Right ventricle myocardium inferior (tissue), 1 donor: ENCODE data around the gene DTHD1. TPM values are rescaled to one million over a fixed set of nuclear protein-coding genes. Genes with fewer than 3 reads are reported as not detected.

Experiments
- ATAC-seq: fragments of 200-7000 bp; cut with Tn5 transposase; one replicate; pipeline ENCODE4 v1.9.1; 2020; ENCODE audit warnings: mild to moderate bottlenecking, moderate library complexity
- DNase-seq: peaks from one replicate; pipeline ENCODE4 v3.0.0; 2021; ENCODE audit errors: missing footprints
- intact Hi-C: fragments of 100-400 bp; cut with DNase I; formaldehyde crosslinking; loops from one replicate; pipeline ENCODE4 v1.11.0; 2022
- total RNA-seq: library from RNA; stranded (reverse); fragmentation: NEBNext Ultra II Directional; extraction: Animal tissue kit (Norgen Biotek cat#: 25700); gene quantifications from one replicate; pipeline ENCODE4 v1.2.1, GENCODE V29; 2021
- donor health status: DM: no; HTN: yes; CAD: no; lungs with severe emphysema.

The DTHD1 gene
- total RNA-seq, 1 donor from 2014 or later: not detected

DNA sequence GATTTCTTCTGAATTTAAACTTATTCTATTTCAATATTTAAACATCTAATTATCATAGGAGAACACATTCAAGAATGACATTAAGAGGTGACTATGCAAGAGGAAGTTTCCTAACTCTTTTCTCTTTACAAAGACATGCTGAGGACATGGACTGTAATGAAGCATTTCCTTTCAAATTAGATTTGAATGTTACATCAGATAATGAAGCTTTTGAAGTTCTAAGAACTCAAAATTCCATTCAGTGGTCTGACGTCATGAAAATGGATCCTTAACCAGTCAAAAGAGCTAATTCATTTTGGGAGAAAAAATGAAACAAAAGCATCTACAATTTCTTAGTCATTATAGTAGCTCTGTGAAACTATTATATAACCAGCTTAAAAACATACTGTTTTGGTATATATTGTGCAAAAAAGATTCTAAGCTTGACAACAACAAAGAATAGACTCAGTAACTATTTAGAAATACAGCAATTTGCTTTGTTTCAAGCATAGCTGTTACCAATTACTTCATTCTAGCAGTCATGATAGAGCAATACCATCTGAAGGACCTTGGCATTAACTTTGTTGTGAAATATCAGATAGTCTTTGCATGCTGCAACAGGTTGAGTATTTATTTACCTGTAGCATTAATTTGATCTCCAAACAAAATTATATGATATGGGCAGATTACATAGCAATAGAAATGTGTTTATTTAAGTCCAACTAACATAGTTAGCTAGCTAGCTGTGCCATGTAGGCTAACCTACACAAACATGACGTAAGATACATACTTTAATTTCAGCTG, 13.7 kb upstream of the DTHD1 start:
- ATAC-seq (no peak), DNase-seq (no peak)
- intact Hi-C loops: no loop called here

DNA sequence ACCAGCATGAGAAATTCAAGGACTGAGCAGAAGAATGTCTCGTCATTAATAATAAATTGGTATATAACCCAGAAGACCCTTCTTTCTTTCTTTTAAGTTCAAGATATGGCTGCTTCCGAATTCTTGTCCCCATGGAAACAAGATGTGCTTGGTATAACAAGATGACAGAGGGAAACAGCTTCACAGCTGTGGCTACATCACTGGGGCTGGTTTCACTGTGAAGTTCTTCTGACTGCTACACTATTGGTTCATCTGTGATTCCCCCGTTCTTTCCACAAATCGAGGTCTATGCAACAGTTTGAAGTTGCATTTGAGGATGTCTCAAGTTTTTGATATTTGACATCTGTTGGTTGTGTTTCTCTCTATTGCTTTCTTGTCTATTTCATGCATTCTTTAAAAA, 12.3 kb upstream of the DTHD1 start:
- DNase-seq: no peak
- no peak for ATAC-seq
- intact Hi-C loops: no loop called here

DNA sequence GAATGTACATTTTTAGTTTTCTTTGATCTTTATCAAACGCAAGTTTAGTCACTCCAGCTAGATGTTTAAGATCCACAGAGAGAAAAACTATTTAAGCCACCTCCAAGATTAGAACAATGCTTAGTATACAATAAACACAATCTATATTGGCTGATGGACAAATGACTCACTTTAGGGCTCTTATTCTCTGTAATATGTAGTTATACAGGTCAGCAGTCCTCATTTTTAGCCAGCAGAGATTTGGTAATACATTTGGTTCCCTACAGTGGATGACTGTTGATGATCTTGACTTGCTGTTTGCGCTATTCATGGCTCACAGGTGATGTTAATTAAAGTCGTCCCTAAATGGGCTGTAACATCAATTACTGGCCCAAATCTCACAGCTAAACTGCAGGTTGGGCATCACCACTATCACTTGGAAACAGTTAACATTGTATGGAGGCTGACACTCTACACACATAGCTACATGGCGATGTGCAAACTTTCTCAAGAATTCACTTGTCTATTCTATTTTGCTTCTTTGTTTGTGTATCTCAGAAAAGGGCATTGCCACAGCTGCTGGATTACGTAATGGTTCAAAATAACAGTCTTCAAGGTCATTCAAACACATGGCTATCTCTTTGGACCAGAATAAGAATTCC, 11.8 kb upstream of the DTHD1 start:
- no peak for DNase-seq
- ATAC-seq: no peak
- intact Hi-C loops: no loop called here

DNA sequence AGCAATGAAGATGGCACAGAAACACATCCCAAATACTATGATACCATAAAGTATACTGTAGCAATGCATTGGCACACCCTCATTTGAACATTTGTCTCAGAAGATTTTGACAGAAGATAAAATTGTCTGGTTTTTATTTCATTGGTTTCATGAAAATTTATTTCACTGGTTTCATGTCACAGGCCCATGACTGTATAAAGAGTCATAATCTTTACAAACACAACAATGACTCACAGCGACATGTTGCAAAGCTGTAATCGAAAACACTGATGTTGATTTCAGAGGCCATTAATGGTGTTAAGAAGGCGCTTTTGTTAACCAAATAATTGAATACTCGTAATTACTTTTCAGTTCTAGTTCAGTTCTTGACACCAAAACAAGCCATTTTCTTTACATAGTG, 8.1 kb upstream of the DTHD1 start:
- intact Hi-C loops: no loop called here

DNA sequence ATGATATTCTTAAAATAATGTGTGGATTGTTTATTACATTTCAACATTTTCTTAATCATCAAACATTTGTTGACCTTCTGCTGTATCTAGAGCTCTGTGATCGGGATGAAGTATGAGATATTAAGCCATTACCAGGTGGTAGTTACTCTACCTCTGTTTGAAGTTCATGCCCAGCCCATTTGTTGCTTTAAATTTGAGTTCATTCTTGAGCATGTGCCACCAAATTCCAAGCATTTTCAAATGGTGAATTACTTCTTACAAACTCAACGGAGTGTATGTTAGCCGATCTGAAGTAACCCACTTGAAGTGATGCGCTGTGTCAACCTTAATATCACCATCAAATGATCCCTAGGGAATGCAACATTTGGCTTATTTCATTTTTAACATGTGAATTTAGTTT, 7.3 kb upstream of the DTHD1 start:
- ATAC-seq: no peak
- intact Hi-C loops: no loop called here

More for the DNA sequence above, 8.1 kb upstream of the DTHD1 start:
- no peak for ATAC-seq
- DNase-seq: no peak

DNA sequence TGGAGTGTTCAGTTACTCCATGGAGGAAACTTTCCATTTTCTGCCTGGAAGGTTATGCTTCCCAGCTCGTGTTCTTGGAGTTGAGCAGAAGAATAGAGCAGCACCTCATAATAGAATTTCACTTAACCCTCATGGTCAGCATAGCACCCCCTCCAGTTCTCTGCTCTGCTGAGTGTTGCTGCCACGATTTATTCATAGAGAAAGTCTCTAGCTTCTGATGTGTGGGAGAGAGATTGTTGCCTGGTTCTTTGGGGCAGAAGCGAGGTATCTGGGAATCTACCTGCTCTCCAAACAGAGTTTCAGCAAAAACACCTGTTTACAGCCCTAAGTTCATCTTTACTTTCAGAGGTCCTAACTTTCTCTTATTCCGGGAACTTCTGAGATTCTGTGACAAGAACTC, 3.9 kb upstream of the DTHD1 start:
- intact Hi-C loops: no loop called here
- DNase-seq (no peak), ATAC-seq (no peak)

More for the DNA sequence above, 7.3 kb upstream of the DTHD1 start:
- no peak for DNase-seq

DNA sequence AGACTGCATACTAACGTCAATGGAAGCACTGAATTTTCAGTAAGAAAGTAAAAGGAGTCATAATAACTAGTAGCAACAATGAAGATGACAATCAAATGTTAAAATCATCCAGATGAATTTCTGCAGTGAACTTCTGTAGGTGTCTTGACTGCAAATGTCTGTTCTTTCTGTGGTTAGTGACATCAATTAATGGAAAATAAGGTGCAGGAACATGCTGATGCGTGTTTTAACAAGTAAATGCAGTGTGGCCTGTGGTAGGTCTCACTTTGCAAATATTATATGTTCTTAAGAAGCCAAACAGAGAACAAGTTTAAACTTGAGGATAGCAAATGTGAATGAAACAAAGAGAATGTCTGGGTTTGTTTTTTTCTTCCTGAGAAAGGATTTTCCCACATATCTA, 2.6 kb upstream of the DTHD1 start:
- no peak for ATAC-seq
- no peak for DNase-seq
- intact Hi-C loops: no loop called here

DNA sequence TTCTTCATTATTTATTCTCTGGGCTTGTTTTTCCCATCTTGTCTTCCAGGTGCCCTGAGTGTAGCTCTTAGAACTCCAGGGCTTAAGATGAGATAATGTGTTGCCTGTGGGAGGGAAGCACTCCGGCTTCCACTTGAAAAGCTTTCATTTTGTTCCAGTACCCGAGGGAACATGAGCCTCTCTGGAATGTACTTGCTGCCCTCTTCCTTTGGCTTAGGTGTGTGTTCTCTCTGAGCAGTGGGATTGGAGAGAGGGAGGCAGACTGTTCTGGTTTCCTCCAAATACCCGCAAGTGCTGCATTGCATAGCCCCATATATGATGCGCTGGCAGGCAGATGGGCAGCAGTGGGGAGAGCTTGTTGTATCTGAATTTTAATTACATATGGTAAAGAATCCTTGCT, 861 bp upstream of the DTHD1 start:
- intact Hi-C loops: no loop called here
- DNase-seq: no peak
- no peak for ATAC-seq

DNA sequence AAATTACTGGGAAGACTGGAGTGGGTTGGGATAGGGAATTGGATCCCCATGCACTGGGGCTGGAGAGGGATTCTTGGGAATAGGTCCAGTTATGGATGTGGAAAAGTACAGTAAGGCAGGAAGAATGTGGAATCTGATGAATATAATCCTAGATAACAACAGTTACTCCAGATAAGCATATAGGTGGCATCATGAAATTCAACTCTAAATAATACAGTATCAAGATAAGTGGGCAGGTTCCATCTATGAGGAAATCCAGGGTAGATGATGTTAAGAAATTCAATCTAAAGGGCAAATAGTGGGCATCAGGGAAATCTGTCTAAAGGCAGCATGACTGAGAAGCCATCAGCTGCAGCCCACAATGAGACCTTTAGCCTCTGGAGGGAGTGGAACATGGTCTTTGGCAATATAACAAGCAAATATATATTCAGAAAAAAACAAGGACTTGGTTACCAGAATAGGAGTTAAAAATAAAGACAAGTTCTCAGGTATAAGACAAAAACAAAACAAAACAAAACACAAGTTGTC, 1.2 kb downstream of the DTHD1 start:
- DNase-seq (no peak), ATAC-seq (no peak)
- intact Hi-C loops: no loop called here

DNA sequence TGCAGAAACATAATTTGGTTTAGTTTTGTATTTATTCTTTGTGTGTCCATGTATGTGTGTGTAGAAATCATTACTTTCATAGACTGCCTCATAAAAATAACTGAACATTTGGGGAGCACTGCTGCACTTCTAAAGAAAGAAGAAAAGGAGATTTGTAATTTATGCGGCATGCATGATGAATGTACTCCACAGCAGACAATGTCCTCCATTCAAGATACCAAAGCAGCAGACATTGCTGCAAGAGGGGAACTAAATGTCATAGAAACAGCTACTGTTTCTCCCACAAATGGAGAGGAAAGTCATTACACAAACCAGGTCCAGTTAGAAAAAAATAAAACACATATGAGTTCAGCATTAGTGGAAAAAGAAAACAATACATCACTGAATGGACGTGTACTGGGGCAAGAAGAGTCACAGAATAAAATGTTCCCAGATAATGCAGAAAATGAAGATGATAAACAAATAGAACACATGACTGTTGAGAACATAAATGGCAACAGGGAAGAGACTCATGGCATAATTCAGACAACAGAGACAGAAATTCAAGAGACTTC, 2.6 kb downstream of the DTHD1 start:
- intact Hi-C loops: no loop called here
- DNase-seq (no peak), ATAC-seq (no peak)

DNA sequence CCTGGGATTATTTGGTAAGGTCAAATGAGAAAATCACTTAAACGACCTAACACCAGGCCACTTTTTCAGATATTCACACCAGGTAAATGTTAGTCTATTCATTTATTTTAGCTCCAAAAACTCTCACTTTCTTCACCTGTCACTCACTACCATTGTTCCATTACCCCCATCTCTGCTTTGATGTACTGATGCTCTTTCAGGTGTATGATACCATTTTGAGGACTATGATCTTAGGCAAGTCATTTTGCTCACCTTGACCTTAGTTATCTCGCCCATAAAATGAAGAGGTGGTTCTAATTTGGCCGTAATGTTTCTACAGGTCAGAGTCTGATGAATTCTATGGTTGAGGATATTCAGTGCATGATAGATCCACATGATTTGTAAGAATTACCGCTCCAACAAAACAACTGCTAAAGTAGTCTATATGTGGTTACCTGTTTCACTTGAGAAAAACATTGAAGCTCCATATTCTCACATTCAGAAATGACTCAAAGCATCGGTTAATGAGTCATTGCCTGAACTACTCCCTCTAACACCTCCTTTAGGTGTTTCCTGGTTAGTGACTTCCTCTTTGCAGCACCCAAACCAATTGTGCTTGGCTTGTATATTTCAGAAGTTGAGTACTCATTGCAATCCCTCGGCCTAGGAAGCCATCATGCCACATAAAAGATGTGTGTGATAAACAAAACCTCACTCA, 4.5 kb downstream of the DTHD1 start:
- intact Hi-C loops: no loop called here
- DNase-seq (no peak), ATAC-seq (no peak)

DNA sequence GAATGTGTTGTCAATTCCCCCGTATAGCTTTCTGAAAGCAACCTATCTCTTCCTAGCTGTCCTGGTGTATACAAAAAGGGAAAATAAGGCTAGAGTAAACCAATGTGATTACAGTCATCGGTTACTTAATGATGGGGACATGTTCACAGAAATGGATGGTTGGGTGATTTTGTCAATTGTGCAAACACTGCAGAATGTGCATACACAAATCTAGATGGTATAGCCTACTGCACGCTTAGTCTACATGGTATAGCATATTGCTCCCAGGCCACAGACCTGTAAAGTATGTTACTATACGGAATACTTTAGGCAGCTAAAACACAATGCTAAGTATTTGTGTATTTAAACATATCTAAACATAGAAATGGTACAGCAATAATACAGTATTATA, 5.1 kb downstream of the DTHD1 start:
- intact Hi-C loops: no loop called here
- ATAC-seq (no peak), DNase-seq (no peak)

DNA sequence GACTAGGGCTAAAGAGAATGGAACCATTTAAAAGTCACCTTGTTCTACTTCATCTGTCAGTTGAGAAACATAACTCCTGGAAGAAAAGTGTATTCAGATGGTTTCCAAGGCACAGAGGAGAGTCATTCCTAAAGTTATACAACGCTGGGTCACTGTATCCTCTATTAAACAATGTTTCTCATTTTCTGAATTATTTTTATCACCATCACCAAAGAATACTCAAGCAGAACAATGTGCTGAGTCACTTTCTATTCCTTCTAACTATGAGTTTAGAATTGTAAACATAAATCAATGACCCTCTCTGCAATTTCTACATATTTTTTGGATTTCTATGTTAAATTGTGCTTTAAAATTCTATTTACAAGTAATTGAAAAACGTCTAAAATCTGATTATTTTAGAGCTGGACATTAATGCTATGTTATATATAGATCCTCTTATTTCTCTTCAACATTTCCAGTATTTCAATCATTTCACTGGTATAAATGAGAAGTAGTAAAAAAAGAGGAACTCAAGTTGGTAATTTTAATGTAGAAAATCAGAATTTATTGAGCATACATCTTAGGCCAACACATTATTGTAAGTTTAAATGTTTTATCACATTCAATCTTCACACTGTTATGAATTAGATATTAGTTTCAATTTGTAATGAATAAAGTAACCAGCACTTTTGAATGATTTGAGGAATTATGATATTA, 7.5 kb downstream of the DTHD1 start:
- intact Hi-C loops: no loop called here
- DNase-seq (no peak), ATAC-seq (no peak)

DNA sequence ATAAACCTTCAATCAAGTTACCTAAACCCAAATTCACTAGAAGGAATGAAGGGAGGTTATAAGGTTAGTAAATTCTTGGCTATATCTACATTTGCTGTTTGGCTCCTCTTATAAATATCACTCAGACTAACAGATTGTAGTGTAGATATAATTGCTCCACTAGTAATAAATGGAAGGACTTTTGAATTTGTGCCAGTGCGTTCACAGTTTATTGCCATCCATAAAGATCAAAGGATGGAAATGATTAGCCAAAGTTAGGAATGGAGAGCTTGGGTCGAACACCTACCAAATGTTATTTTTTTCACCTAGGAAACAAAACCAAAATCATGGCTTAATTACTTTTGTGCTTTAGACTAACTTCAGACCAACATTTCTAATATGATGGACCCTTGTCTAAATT, 9.2 kb downstream of the DTHD1 start:
- ATAC-seq (no peak), DNase-seq (no peak)
- intact Hi-C loops: no loop called here

DNA sequence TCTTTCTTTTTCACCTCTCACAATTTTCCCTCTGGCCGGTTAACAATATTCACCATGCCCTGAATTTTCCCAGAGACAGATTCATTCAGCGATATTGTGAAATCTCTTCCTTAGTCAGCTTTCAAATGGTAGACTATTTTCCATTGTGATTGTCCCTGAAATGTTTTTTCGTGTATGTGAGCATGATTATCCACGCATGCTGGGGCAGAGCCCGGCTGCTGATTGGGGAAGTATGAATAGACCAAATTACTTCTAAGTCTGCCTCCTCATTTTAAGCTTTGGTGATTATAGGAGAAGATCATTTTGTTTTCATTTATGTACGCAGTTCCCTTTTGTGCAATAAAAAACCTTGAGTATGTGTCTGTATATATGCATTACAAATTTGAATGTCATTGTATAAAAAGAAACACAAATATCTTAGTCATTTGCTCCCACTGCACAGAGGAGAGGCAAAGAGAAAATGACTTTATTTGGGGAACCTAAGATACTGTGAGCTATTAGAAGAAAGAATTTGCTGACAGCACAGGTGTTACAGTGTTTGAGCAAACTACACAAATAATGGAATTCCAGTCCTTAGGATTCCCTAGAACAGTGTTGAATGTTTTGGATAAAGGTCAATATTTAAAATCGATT, 11.3 kb downstream of the DTHD1 start:
- intact Hi-C loops: no loop called here
- no peak for ATAC-seq
- DNase-seq: no peak

DNA sequence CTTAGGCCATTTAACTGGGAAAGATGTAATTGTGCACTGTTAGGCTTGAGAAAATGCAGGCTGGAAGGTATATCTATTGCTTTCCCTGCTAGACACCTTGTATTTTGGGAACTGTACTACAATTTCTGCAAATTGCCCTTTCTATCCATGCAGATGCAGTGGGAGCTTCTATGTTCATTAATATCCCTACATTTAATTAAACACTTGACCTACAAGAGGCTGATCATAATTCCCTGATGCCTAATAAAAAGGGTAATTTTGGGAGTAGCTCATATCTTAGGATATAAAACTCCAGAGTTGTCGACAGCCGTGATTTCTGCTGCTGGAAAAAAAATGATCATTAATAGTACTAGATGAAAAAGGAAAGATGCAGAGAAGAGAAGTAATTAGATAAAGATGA, 19.7 kb downstream of the DTHD1 start:
- DNase-seq (no peak), ATAC-seq (no peak)
- intact Hi-C loops: no loop called here

DNA sequence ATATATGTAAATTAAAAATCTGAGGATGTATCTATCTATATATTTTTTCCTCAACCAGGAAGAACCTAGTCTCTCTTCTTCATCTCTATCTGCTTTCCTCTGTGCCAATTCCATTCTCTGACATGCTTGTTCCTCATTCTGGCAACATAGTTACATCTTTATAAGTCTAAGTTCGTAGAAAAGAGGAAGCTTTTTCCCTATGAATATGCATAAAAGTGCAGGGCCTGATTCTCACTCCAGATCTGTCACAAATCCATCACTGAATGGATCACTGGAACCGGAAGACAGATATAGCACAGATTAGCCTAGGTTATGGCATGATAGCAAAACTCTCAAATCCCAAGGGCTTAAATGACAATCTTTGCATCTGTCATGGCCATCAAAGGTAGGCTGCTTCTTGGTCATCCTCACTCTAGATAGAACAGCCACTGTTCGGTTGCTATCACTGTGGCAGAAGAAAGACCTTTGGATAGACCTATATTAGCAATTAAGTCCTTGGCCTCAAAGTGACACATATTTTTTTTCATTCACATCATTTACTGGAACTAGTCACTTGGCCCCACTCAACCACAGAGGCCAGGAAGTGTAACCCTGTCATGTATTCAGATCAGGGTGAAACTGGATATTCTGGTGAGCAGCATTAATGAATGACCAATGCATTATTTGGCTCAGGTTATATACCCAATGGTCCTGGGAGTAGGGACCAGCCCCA, 22.2 kb downstream of the DTHD1 start:
- DNase-seq (no peak), ATAC-seq (peak; percentile 31)
- intact Hi-C loops: no loop called here

DNA sequence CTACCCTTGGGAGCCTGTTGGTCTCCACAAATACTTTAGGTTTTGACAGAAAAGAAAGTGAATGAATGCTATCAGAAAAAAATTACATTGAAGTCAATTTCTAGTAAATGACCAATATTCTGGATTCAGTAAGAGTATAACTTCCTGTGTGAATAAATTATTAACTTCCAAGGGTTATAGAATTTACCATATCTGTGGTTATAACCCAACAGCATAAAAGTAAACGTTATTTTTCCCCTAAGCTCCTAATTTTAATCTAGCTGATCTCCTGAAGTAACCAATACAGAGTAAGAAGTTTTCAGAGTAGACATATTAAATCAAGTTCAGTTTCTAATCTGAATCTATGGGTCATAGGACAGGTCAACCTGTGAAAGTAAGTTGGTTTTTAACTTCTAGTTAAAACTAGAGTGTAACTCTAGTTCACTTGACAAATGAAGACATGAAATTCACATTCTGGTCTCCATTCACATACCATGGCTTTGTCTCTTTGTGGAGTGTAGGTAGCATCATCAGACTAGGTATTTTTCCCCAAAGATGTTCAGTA, 22.8 kb downstream of the DTHD1 start:
- intact Hi-C loops: no loop called here
- no peak for DNase-seq

More for the DNA sequence above, 22.8 kb downstream of the DTHD1 start:
- ATAC-seq: no peak
